Stimulated activated CD4-positive, alpha-beta T cell treated with anti-CD3 and anti-CD28 coated beads, Interleukin-1b, Interleukin-23, amount 100 ng/mL, for 1 hour (primary cell): Measurements from ENCODE around the gene MSX1.
"Not testable (repeated sequence)": the region's sequence is repeated elsewhere in the genome, so short reads cannot be mapped to it uniquely, and the experiment has no call there.

Experiments used
- DNase-seq, 2 donors: peaks; one replicate each; pipeline ENCODE4 v3.0.0-alpha.2; 2020; ENCODE audit warnings: low read depth in 2 of 2

The MSX1 gene

DNA sequence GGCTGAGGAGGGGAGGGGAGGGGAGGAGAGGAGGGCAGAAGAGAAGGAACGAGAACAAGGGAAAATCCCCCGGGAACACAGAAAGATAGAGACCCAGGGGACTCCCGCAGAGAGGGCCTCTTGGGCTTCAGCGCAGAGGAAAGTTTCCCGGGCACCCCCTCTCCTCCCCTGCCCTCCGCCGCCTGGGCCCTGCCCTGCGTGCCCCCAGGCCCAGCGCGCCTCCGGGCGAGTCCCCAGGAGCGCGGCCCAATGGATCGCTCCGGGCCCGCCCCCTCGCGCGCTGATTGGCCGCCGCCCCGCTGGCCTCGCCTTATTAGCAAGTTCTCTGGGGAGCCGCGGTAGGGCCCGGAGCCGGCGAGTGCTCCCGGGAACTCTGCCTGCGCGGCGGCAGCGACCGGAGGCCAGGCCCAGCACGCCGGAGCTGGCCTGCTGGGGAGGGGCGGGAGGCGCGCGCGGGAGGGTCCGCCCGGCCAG, at the start of gene MSX1:
MSX1 (plus strand) TSS at position 341 of the 474 bp plus-strand sequence. CDS start 235 bp downstream, outside the sequence.
- DNase-seq, result no peak

DNA sequence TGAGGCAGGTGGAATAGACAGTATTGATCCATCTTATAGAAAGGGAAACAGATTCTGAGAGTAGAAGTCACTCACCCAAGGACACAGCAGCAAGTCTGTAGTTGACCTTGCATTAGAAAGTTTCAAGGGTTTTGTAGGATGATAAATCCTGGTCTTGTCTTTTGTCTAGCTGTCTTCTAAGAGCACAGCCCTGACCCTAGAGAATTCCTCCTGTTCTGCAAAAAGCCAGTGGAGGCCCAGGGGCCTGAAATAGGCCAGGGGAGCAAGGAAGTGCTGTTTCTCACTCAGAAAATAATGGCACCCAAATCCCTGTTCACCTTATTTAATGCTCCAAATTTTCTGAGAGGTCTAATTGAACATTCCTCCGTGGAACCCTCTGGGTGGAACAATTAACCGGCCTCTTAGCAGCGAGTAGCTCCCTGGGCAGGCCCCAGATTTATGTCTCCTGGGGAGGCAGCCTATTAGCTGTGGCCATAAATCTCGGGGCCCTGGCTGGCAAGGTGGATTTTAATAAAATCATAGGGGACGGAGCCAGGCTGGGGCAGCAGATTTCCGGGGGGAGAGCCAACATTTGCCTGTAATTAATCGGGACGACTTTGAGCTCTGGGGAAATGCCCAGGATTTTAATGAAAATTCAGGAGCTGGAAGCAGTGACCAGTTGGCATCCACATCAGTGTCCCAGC, 49.2 kb upstream of the MSX1 start:
- no peak for DNase-seq

DNA sequence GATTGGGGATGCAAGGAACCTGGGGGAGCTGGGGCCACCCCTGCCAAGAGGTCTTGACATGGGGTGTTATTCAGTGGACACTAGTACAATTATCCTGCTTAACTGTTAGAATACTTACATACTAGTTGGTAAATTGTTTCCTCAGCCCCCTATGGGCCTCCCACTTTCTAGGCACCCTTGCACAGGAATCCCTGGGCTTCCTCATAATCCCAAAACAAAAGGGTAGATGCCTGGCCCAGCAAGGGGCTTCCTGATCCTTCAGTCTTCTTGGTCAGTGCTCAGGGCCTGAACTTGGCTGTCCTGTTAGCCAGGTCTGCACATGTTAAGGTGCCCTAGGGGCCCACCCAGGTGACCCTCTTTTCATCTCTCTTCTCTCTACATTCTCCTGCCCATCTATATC, 48.7 kb upstream of the MSX1 start:
- DNase-seq, result no peak

DNA sequence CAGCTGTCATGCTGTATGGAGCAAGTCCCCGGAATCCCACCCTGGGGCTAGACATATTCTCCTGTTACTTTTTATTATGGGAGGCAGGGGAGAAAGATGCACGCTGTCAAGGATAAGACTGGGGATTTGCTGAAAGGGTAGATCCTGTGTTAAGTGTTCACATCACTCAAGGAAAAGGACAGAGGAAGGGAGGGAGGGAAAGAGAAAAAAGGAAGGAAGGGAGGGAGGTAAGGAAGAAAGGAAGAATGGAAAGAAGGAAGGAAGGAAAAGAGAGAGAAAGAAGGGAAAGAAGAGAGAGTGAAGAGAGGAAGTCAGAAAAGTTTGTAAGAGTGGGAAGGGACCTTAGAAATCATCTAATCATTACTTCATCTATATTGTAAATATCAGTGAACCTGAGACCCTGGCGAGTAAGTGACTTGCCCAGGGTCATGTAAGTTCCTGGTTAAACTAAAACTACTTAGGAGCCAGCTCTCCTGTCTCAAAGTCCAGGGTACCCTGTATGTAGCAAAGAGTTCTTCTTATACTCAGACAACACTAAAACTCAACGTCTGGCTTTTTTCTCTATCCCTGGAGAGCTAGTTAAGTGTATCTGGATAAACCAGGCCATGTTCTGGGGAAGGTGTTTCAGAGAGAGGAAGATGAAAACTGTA, 47.2 kb upstream of the MSX1 start:
- DNase-seq, result no peak

DNA sequence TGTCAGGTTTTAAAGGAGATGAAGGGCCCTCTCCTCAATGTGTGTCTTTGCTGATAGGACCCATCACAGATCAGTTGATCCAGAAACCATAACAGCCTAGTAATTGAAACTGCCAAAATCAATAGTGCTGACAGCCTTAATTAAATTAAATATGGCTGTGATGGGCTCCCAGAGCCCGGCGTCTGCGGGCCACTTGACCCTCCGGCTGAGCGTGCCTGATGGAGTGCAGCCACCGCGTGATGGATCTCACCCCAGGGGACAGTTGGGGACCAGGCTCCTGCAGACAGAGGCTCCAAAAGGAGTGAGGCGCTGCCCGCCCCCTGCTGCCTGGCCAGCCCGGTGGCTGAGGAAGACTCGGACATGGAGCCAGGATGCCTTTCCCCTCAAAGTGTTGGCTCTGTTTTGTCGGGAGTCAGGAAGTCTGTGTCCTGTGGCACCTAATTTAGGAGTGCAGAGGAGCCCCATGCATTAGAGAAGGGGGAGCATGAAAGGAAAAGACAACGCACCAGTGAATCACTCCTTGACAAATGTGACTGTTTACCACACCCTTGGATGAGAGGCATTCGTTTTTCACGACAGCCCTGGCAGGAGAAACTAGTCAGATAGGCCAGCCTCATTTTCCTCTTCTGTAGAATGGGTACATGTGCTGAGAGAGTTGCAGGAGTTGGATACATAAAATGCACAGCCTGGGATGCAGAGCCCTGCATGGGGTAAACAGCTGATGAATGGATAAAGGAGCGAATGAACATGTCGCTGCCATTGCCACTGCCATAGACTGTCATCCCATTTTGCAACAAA, 40.9 kb upstream of the MSX1 start:
- no peak for DNase-seq

DNA sequence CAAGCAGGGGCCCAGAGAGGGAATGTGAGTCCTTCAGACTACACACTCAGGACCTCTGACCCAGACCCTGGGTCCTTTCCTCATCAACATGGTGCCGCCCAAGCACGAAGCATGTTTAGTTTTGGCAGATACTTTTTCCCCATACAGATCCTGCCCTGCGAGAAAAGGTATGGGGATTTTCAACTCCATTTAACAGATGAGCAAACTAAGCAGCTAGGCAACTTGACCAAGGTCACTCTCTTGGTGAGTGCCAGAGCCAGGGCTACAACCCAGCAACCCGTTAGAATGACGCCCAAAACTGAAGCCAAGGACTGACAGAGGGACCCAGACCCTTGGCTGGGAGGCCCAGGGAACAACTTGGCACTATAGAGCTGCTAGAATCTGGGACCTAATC, 40.3 kb upstream of the MSX1 start:
- DNase-seq, result no peak

DNA sequence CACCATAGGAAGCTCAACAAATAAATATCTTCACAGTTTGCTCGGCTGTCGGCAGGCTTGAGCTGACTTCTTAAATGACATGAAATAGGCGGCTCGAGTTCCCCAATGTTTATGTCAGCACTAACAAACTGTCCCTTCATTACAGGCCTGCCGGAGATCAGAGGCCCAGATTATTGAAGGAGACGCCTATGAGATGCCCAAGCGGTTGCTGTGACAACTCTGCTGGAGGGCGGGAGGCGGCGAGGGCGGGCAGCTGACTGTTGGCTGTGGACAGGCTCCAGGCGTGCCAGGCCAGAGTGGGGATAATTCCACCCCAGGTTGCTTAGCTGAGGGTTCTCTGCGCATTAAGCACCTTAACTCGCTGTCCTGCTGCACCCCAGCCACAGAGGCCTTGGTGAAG, 39.2 kb upstream of the MSX1 start:
- DNase-seq, result no peak

DNA sequence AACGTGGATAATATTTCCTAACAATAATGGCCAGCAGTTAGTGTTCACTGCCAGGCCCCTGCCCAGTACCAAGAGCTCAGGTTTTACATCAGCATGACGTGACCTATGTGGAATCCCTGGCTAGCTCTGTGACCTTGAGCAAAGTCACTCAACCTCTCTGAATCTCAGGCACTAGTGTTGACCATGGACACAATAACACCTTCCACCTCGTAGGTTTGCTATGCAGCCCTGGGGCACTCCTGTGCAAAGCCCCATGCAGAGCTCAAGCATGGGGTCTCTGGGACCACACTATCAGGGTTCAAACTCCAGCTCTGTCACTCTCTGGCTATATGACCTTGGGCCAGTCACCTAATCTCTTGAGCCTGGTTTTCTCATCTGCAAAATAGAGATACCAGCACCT, 38.7 kb upstream of the MSX1 start:
- DNase-seq, result no peak

DNA sequence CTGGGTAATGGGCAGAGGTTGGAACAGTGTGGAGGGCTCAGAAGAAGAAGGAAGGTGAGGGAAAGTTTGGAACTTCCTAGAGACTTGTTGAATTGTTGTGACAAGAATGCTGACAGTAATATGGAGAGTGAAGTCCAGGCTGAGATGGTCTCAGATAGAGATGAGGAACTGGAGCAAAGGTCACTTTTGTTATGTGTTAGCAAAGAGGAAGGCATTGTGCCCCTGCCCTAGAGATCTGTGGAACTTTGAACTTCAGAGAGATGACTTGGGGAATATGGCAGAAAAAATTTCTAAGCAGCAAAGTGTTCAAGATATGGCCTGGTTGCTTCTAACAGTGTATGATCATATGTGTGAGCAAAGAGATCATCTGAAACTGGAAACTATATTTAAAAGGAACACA, 37.9 kb upstream of the MSX1 start:
- DNase-seq, result no peak

DNA sequence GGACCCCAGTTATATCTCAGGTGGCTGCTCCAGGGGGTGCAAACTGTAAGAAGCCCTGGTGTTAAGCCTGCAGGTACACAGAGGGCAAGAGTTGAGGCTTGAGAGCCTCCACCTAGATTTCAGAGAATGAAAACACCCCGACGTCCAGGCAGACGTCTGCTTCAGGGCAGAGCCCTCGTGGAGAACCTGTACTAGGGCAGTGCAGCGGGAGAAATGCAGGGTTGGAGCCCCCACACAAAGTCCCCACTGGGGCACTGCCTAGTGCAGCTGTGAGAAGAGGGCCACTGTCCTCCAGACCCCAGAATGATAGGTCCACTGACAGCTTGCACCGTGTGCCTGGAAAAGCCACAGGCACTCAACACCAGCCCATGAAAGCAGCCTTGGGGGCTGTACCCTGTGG, 37.2 kb upstream of the MSX1 start:
- DNase-seq, result not testable (repeated sequence)

DNA sequence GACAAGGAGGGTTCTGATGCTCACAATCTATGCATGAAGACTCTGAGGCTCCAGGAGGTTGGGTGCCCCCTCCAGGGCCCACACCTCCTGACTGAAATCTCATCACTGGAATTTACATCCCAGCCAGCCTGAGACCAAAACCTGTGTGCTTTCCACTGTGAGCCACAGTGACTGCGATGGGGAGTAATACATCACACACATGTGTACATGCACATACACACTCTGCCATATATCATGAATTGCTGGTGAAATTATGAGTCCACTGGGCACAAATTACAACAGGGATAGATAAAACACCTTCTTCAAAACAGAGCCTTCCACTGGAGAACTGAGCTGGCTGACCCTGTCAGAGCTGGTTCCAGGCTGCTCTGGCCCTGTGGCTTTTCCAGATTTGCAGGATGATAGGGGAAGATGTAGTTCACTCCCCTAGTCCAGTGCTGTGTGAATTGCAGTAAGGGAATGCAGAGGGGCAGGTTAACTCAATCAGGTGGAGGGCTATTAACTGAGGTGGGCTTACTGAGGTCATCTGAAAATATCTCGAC, 35.8 kb upstream of the MSX1 start:
- DNase-seq, result no peak

DNA sequence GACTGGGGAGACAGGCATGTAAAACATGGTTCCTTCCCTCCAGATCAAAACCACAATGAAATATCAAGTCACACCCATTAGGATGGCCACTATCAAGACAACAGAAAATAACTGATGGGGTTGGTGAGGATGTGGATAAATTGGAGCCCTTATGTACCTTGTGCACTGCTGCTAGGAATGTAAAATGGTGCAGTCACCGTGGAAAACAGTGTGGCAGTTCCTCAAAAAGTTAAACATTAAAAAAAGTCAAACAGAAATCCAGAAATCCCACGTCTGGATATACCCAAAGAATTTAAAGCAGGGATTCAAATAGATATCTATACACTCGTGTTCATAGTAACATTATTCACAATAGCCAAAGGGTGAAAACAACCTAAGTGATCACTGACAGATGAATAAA, 35.2 kb upstream of the MSX1 start:
- no peak for DNase-seq

DNA sequence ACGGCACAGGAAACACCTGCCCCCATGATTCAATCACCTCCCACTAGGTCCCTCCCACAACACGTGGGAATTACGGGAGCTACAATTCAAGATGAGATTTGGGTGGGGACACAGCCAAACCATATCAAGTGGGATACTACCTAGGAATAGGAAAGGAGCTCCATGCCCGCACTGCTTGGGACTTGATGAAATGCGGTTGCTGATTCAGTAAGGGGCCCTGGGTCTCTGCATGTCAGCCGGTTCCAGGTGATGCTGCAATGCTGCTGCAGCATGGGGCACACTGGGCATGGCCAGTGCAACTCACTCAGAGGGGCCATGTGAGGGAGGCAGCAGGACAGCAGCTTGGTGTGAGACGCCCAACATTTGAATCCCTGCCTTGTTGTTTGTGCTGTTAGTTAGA, 34.0 kb upstream of the MSX1 start:
- no peak for DNase-seq

DNA sequence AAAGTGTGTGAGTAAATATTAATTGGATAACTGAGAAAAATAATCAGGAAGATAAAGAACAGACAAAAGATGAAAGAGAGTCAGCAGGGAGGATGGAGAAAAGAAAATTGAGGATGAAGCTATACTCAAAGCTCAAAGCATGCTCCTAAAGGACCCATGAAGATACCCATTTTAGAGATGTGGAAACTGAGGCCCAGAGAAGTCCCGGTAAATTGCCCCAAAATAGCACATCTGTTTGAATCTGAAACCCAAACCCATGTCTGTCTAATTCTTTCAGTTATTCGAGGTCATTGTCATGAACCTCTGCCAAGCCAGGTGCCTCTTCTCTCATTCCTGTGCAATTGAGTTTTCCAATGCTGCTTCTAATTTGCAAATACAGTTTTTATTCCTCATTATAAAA, 29.6 kb upstream of the MSX1 start:
- DNase-seq, result no peak

DNA sequence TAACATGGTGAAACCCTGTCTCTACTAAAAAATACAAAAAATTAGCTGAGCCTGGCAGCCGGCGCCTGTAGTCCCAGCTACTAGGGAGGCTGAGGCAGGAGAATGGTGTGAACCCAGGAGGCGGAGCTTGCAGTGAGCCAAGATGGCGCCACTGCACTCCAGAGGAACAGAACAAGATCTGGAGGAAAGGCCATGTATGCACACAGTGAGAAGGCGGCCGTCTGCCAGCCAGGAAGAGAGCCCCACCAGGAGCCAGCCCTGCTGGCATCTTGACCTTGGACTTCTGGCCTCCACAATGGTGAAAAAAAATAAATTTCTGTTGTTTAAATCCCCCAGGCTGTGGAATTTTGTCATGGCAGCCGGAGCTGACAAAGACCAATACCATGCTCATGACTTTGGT, 28.2 kb upstream of the MSX1 start:
- no peak for DNase-seq

DNA sequence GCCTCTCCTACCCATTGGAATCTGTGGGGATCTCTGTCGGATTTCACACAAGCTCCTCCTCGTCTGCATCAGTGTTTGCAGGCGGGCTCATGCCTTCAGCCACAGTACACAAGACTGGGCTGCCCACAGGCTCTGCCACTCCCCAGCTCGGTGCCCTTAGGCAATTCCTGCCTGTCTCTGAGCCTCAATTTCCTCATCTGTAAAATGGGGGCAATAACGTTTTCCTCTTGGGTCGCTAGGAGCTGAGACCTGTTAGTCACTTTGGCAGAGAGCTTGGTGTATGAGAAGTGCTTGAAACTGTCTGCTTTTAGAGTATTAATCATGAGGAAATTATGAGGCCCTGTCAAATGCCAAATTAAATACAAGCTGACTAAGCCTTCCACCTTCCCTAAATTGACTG, 27.6 kb upstream of the MSX1 start:
- DNase-seq, result no peak

DNA sequence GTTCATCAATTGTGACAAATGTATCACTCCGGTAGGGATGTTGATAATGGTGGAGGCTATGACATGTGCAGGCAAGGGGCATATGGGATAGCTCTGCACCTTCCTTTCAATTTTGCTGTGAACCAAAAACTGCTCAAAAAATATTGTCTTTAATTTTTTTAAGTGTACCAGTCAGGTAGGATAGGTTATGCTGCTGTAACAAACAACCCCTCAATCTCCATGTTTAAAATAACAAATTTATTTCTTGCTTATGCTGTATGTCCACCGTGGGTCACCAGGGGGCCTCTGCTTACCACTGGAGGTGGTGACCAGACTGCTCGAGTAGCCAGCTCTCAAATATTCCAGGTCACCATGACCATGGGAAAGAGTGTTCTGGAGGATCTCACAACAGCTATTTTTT, 23.4 kb upstream of the MSX1 start:
- DNase-seq, result no peak

DNA sequence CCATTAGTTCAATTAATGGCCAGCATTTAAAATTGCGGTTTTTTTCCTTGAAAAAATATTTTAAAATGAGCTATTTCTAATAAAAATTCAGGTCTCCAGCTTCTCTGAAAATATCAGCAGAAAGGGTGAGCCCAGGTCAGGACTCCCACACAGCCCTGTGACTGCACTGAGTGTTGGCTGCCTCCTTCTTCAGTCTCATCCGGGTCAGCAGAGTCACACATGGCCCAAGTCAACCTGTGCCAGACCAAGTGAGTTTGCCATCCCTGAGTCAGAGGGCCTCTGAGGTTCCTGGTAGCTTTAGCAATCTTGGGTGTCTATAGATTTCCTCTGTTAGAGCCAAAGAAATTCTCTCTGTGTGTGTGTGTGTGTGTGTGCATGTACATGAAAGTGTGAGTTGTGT, 22.1 kb upstream of the MSX1 start:
- DNase-seq, result no peak

DNA sequence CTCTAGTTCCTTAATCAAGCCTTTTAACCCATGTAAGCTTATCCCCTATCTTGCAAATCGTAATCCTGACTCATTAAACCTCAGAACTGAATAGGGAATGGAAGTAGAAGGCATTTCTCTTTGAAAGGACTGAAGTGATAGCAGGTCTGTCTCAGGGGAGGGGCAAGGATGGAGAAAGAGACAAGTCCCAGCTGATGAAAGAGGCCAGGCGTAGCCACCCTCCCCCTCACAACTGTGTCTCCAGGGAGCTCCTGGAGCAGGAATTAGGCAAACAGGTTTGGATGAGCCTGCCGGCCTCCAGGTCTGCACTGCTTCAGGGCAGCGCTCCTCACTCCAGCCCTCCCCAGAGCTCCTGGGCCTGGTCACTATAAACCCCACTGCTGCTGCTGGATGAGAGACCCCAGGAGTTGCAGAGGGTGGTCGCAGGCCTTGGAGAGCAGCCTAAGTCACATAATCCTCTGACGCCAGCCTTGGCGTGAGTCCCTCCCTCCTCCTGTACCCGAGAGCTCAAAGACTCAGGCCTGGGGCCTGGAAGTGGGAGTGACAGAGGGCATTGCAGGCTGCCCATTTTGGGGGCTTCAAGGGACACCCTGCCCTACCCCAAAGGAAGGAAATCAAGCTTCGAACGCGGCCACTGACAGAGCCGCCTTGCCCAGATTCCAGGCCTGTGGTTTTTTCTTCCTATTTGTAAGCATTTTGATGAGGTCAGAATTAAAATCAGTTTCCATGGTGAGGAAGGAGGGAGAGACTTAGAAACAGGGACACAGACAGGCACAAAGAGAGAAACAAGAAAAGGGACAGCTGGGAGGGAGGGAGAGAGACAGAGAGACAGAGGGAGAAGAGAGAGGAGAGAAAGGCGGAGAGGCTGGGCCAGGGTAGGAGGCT, 21.2 kb upstream of the MSX1 start:
- no peak for DNase-seq

DNA sequence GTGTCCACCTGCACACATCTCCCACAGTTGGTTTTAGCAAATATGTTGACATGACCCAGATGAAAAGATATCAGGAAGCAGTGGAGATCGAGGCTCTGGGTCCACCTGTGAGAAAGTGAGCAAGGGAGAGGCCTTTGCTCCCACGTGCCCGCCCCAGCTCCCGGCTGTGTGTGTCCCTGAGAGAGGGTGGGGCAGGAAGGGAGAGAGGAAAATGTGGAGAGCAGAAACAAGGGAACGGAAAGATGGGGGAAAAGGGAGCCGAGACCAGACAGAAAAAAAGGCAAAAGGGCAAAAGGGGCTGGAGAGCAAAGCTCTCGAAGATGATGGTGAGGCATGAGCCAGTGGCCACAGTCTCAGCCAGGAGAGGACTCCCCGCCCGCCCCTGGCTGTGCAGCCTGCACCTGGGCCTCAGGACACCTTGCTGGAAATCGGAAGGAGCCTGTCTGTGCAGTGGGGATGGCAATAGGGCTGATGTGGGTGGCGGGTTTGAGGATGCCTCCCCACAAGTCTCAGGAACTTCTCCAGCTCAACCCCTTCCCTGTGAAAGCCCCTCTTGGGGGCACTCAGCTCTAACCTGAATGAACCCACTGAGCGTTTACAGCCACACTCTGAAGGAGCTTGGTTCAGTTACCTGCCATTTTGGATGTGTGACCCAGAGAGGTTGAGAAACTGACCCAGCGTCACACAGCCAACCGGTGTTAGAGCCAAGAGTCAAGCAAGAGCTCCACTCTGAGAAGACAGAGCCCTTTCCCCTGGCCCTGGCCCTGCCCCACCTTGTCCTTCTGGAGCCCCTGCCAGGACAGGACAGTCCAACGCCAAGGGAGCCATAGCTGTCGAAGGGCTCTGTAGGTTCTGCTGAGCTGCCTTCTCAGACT, 20.3 kb upstream of the MSX1 start:
- no peak for DNase-seq

DNA sequence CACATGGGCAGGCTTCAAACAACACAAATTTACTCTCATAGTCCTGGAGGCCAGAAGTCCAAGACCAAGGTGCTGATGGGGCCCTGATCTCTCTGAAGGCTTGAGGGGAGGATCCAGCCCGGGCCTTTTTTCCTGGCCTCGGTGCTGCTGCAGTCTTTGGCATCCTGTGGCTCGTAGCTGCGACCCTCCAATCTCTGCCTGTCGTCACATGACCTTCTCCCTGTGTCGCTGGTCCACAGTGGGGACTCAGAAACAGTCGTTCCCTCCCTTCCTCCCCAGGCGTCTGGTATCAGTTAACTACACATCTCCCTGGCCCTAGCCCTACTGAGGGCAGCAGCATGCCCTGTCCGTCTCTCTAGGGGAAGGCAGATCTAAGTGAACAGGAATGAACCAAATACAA, 19.1 kb upstream of the MSX1 start:
- DNase-seq, result no peak
